Osteoblast (primary cell): ENCODE results near the gene FOLR2. TPM values are rescaled to one million over a fixed set of nuclear protein-coding genes. Genes with fewer than 3 reads are reported as not detected.
"Not testable (repeated sequence)": the region's sequence is repeated elsewhere in the genome, so short reads cannot be mapped to it uniquely, and the experiment has no call there.

ENCODE experiments used
- DNase-seq: peaks from one replicate; pipeline ENCODE4 v3.0.0; 2011; ENCODE audit warnings: low spot score, mixed read lengths; ENCODE audit not compliant: insufficient read length; ENCODE audit errors: missing footprints
- H2AFZ ChIP-seq: 2 replicates; pipeline ENCODE4 v1.6.0; 2011; ENCODE audit warnings: mild to moderate bottlenecking, low read length
- H3K27ac ChIP-seq: 2 replicates; pipeline ENCODE4 v1.5.1; 2011; ENCODE audit warnings: mild to moderate bottlenecking, low read depth, low read length, moderate library complexity
- H3K27me3 ChIP-seq: 2 replicates; pipeline ENCODE4 v1.6.0; 2012; ENCODE audit warnings: mild to moderate bottlenecking, control low read depth, inconsistent platforms, low read length, moderate library complexity; ENCODE audit not compliant: insufficient read depth
- H3K36me3 ChIP-seq: 2 replicates; pipeline ENCODE4 v1.5.1; 2011; ENCODE audit warnings: mild to moderate bottlenecking, low read length, control low read depth, moderate library complexity; ENCODE audit not compliant: insufficient read depth
- H3K4me1 ChIP-seq: 2 replicates; pipeline ENCODE4 v1.5.1; 2011; ENCODE audit warnings: mild to moderate bottlenecking, low read length, control low read depth, moderate library complexity; ENCODE audit not compliant: insufficient read depth
- H3K4me2 ChIP-seq: 2 replicates; pipeline ENCODE4 v1.6.0; 2011; ENCODE audit warnings: mild to moderate bottlenecking, low read length; ENCODE audit not compliant: insufficient read depth
- H3K4me3 ChIP-seq: fragments of 200-600 bp; sonication (generic); 3 replicates; pipeline ENCODE4 v1.5.1; 2012; ENCODE audit warnings: mild to moderate bottlenecking, low read length, inconsistent platforms; ENCODE audit not compliant: insufficient read depth
- H3K79me2 ChIP-seq: 2 replicates; pipeline ENCODE4 v1.6.0; 2012; ENCODE audit warnings: mild to moderate bottlenecking, low read length, control low read depth, inconsistent platforms; ENCODE audit not compliant: insufficient read depth
- H3K9me3 ChIP-seq: 2 replicates; pipeline ENCODE4 v1.5.1; 2011; ENCODE audit warnings: low read depth, low read length, control low read depth
- H4K20me1 ChIP-seq: 2 replicates; pipeline ENCODE4 v1.6.0; 2012; ENCODE audit warnings: mild to moderate bottlenecking, low read length, control low read depth; ENCODE audit not compliant: insufficient read depth
- CTCF ChIP-seq: IDR thresholded peaks from 2 replicates; pipeline ENCODE4 v1.5.1; 2011; ENCODE audit warnings: mild to moderate bottlenecking, low read depth, low read length, moderate library complexity; ENCODE audit errors: extremely low read depth
- total RNA-seq: library from RNA; depleted of rRNA; stranded (reverse); fragments of >200 nt; gene quantifications from 2 replicates; pipeline ENCODE4 v1.2.3, GENCODE V29; 2012

The FOLR2 gene
- total RNA-seq, 1 donor = not detected

- H2AFZ ChIP-seq = peak within 1 kb of the TSS; percentile 7
- no peaks in the 10 kb centered on the region for H4K20me1 ChIP-seq
- peak; percentile 81 for DNase-seq
- peaks cover 4% of the 10 kb centered on the region for H3K4me1 ChIP-seq
- H3K27ac ChIP-seq = no peak within 1 kb of the TSS
- no peak within 1 kb of the TSS for H3K4me3 ChIP-seq
- no peaks in the 10 kb centered on the region for H3K79me2 ChIP-seq
- no peaks in the 10 kb centered on the region for H3K9me3 ChIP-seq
- no peak for TF ChIP-seq CTCF
- H3K36me3 ChIP-seq = no peaks in the 10 kb centered on the region
- H3K4me2 ChIP-seq = no peak within 1 kb of the TSS
- no peaks in the 10 kb centered on the region for H3K27me3 ChIP-seq
These were observed 24.6 kb upstream of the FOLR2 start, which contains the start of gene FOLR1 for GRCh38 chr11:72191961-72192381. Gene FOLR1, plus strand, starts transcription at chr11:72192140. Its CDS starts 34 bp downstream, at chr11:72192174.

GRCh38 chr11:72195518-72196270 lies 20.9 kb upstream of the FOLR2 start:
- H4K20me1 ChIP-seq = no peaks in the 10 kb centered on the region
- H3K4me2 ChIP-seq = no peak overlapping the region
- H3K9me3 ChIP-seq = no peaks in the 10 kb centered on the region
- no peaks in the 10 kb centered on the region for H3K27me3 ChIP-seq
- H3K36me3 ChIP-seq = no peaks in the 10 kb centered on the region
- H2AFZ ChIP-seq = no peak overlapping the region
- no peaks in the 10 kb centered on the region for H3K79me2 ChIP-seq
- no peak overlapping the region for H3K27ac ChIP-seq
- no peak for TF ChIP-seq CTCF
- H3K4me1 ChIP-seq = peaks cover 4% of the 10 kb centered on the region
- H3K4me3 ChIP-seq = no peak overlapping the region
- no peak for DNase-seq

GRCh38 chr11:72201445-72201844 lies 15.1 kb upstream of the FOLR2 start:
- H3K79me2 ChIP-seq, H2AFZ ChIP-seq, H3K9me3 ChIP-seq, H3K27me3 ChIP-seq, H3K4me2 ChIP-seq, H4K20me1 ChIP-seq, DNase-seq, H3K4me3 ChIP-seq, H3K4me1 ChIP-seq, H3K36me3 ChIP-seq, H3K27ac ChIP-seq: not testable (repeated sequence)

- H4K20me1 ChIP-seq = no peaks in the 10 kb centered on the region
- no peaks in the 10 kb centered on the region for H3K36me3 ChIP-seq
- no peak overlapping the region for H3K4me2 ChIP-seq
- H3K79me2 ChIP-seq = no peaks in the 10 kb centered on the region
- no peak overlapping the region for H3K27ac ChIP-seq
- H3K9me3 ChIP-seq = no peaks in the 10 kb centered on the region
- H3K4me1 ChIP-seq = no peaks in the 10 kb centered on the region
- no peak overlapping the region for H3K4me3 ChIP-seq
- no peak for TF ChIP-seq CTCF
- no peak overlapping the region for H2AFZ ChIP-seq
- DNase-seq = no peak
- no peaks in the 10 kb centered on the region for H3K27me3 ChIP-seq
These were observed 14.0 kb upstream of the FOLR2 start for GRCh38 chr11:72202571-72202970.
